Endothelial cell of umbilical vein (primary cell): ENCODE measurements around the gene SUCLG2. TPM values are rescaled to one million over a fixed set of nuclear protein-coding genes. Genes with fewer than 3 reads are reported as not detected.

Experiments
- BruUV-seq: library from RNA; stranded (reverse); fragments of 400-500 nt; replicated peaks from 2 replicates; lab custom pipeline; 2021; lab: Mats Ljungman, UMichigan
- CTCF ChIA-PET: fragments of 300-600, 350-600 bp; sonication (Branson Sonifier 250); formaldehyde crosslinking; loops from one replicate; lab custom pipeline; 2021; ENCODE audit warnings: antibody characterized with exemption, inconsistent platforms; lab: Charles Lee
- POLR2A ChIA-PET: fragments of 300-600, 350-600 bp; sonication (Branson Sonifier 250); formaldehyde crosslinking; loops from one replicate; lab custom pipeline; 2021; ENCODE audit warnings: antibody characterized with exemption, inconsistent platforms; lab: Charles Lee
- DNase-seq: peaks from one replicate; pipeline ENCODE4 v3.0.0-alpha.2; 2011; ENCODE audit warnings: low read depth, low spot score
- FAIRE-seq: peaks from 2 replicates; lab custom pipeline; 2011; peaks lifted over from hg19 to GRCh38; lab: Jason Lieb, UNC
- H2AFZ ChIP-seq: 2 replicates; pipeline ENCODE4 v1.6.0; 2012; ENCODE audit warnings: low read depth, low read length, control low read depth, inconsistent platforms
- H3K27ac ChIP-seq: 2 replicates; pipeline ENCODE4 v1.5.1; 2011; ENCODE audit warnings: low read depth, mild to moderate bottlenecking, control low read depth, low read length, moderate library complexity; ENCODE audit not compliant: insufficient read depth
- H3K27me3 ChIP-seq, 2 experiments: 2 replicates each; pipeline versions ENCODE4 v1.6.0 to v1.6.1; 2011; ENCODE audit warnings: low read length in 2 of 2, mixed read lengths in 1 of 2; ENCODE audit not compliant: control insufficient read depth in 2 of 2, insufficient read depth in 2 of 2
- H3K36me3 ChIP-seq, 2 experiments: 2 replicates in 1 of 2; 3 replicates in 1 of 2; pipeline ENCODE4 v1.5.1; 2011; ENCODE audit warnings: low read length in 2 of 2, mild to moderate bottlenecking in 1 of 2, moderate library complexity in 1 of 2; ENCODE audit not compliant: control insufficient read depth in 2 of 2, insufficient read depth in 2 of 2; ENCODE audit errors: extremely low read depth in 1 of 2
- H3K4me1 ChIP-seq: 3 replicates; pipeline ENCODE4 v1.5.1; 2011; ENCODE audit warnings: mild to moderate bottlenecking, low read length; ENCODE audit not compliant: control insufficient read depth, insufficient read depth; ENCODE audit errors: extremely low read depth
- H3K4me2 ChIP-seq: 2 replicates; pipeline ENCODE4 v1.6.1; 2011; ENCODE audit warnings: low read length, control low read depth, mixed read lengths; ENCODE audit not compliant: insufficient read depth
- H3K4me3 ChIP-seq, 3 experiments: fragments of 200-600 bp in 1 of 3; sonication (generic), shearing (Covaris generic) in 1 of 3; replicated peaks in 1 of 3; 2 replicates each; pipeline ENCODE4 v1.5.1; 2011 to 2016; ENCODE audit warnings: control low read depth in 3 of 3, low read length in 3 of 3, mild to moderate bottlenecking in 2 of 3, inconsistent platforms in 1 of 3, low read depth in 1 of 3, moderate library complexity in 1 of 3; ENCODE audit not compliant: insufficient read depth in 1 of 3
- H3K79me2 ChIP-seq: 2 replicates; pipeline ENCODE4 v1.6.0; 2012; ENCODE audit warnings: low read length, inconsistent platforms; ENCODE audit not compliant: control insufficient read depth, insufficient read depth
- H3K9ac ChIP-seq: replicated peaks from 2 replicates; pipeline ENCODE3; 2011; ENCODE audit warnings: low read length, control low read depth; ENCODE audit not compliant: insufficient read depth; ENCODE audit errors: extremely low read depth
- H3K9me1 ChIP-seq: replicated peaks from 3 replicates; pipeline ENCODE4 v1.6.0; 2011; ENCODE audit warnings: mild to moderate bottlenecking, low read length; ENCODE audit not compliant: control insufficient read depth, insufficient read depth; ENCODE audit errors: extremely low read depth
- H3K9me3 ChIP-seq: replicated peaks from 2 replicates; pipeline ENCODE4 v1.5.1; 2012; ENCODE audit warnings: low read length, inconsistent platforms; ENCODE audit not compliant: control insufficient read depth, insufficient read depth
- H4K20me1 ChIP-seq: replicated peaks from 2 replicates; pipeline ENCODE3; 2011; ENCODE audit warnings: mild to moderate bottlenecking, low read length; ENCODE audit not compliant: control insufficient read depth, insufficient read depth; ENCODE audit errors: extremely low read depth
- CTCF ChIP-seq, 2 donors: IDR thresholded peaks; 1 replicate in 1 of 2; 2 replicates in 1 of 2; pipeline ENCODE4 v1.5.1; 2011; ENCODE audit warnings: low read length in 2 of 2, mild to moderate bottlenecking in 2 of 2, moderate library complexity in 2 of 2, control low read depth in 1 of 2, inconsistent platforms in 1 of 2, low read depth in 1 of 2; ENCODE audit not compliant: insufficient read depth in 1 of 2; ENCODE audit errors: extremely low read depth in 1 of 2
- FOS ChIP-seq: IDR thresholded peaks from 2 replicates; pipeline ENCODE4 v1.6.1; 2011; ENCODE audit warnings: mild to moderate bottlenecking, low read length, moderate library complexity, borderline replicate concordance; ENCODE audit not compliant: insufficient read depth
- GATA2 ChIP-seq: IDR thresholded peaks from 2 replicates; pipeline ENCODE4 v1.7.0; 2011; ENCODE audit warnings: low read depth, mild to moderate bottlenecking, moderate library complexity, mixed read lengths, low read length; ENCODE audit not compliant: insufficient read length, insufficient read depth
- JUN ChIP-seq: IDR thresholded peaks from 2 replicates; pipeline ENCODE4 v1.6.1; 2011; ENCODE audit warnings: borderline replicate concordance, low read depth; ENCODE audit not compliant: insufficient read length, insufficient read depth
- MYC ChIP-seq: IDR thresholded peaks from one replicate; pipeline ENCODE4 v1.6.1; 2011; ENCODE audit warnings: mild to moderate bottlenecking, low read depth, low read length
- POLR2A ChIP-seq: IDR thresholded peaks from 2 replicates; pipeline ENCODE4 v1.6.1; 2012; ENCODE audit warnings: low read depth, mild to moderate bottlenecking, control low read depth, low read length
- POLR2AphosphoS5 ChIP-seq: IDR thresholded peaks from 2 replicates; pipeline ENCODE4 v1.6.1; 2012; ENCODE audit warnings: low read depth, mild to moderate bottlenecking, control low read depth, low read length, moderate library complexity; ENCODE audit not compliant: insufficient read depth
- dilution Hi-C: fragments of 300-500 bp; cut with MboI; formaldehyde crosslinking; loops from one replicate; pipeline ENCODE4 v1.15.0; 2019; ENCODE audit warnings: low sequenced_read_pairs; ENCODE audit not compliant: extremely low pct_ligation_motif_present
- intact Hi-C: fragments of 100-400 bp; cut with micrococcal nuclease; formaldehyde crosslinking; loops from one replicate; pipeline ENCODE4 v1.10.0; 2022
- polyA plus RNA-seq, 4 experiments: library from polyadenylated mRNA; depleted of rRNA in 3 of 4; stranded (reverse) in 3 of 4; unstranded in 1 of 4; fragments of >200 nt; gene quantifications; 2 replicates each; pipeline versions ENCODE4 v1.2.1 to v1.2.3, GENCODE V29; 2011 to 2012; ENCODE audit warnings: missing spikeins in 1 of 4
- total RNA-seq: library from RNA; stranded (reverse); gene quantifications from 2 replicates; pipeline ENCODE4 v1.2.3, GENCODE V29; 2021

SUCLG2 gene
- total and polyA plus RNA-seq, 2 donors (not counting 3 experiments of a cell fraction or from before 2014, with no cell fraction given), result 8.1 to 38.3 TPM

DNA sequence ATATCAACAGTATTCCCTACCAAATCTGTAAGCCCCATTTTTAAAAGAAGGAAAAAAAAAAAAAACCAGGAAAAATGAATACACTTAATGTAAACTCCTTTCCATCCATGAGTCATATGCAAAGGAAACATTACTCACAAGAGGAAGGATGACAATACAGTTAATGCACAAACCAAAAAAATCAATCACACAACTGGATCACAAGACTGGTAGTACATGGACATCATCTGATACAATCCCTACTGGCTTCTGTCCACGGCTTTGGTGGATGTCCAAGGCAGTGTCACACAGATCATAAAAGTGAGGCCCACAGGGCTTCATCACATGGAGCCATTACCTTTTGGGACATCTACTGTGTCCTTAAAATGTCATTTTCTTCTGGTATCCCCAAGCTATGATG, 44.0 kb downstream of the SUCLG2 start:
- Histone ChIP-seq H3K4me2 (peak overlapping the region; percentile 43), H3K36me3 (peaks cover 0 to 6% of the 10 kb centered on the region in 2 experiments), H3K27ac (peak overlapping the region; percentile 60), H4K20me1 (no peaks in the 10 kb centered on the region), H3K4me3 (no peak overlapping the region), H3K9ac (no peak overlapping the region), H3K79me2 (no peaks in the 10 kb centered on the region), H3K27me3 (no peaks in the 10 kb centered on the region), H3K9me3 (no peaks in the 10 kb centered on the region), H2AFZ (no peak overlapping the region), H3K4me1 (peaks cover 20% of the 10 kb centered on the region), H3K9me1 (no peaks in the 10 kb centered on the region)
- no TSS peak for BruUV-seq
- CTCF ChIA-PET, result no interaction called here
- intact Hi-C loops (loop anchor here (1.0 to 2.0 kb wide), 2 partner anchors 44 to 109 kb away; partner anchors contain the start of gene SUCLG2), dilution Hi-C loops (no loop called here)
- POLR2A ChIA-PET, result no interaction called here
- DNase-seq (peak; percentile 79), FAIRE-seq (peak; percentile 69)
- TF ChIP-seq MYC, result no peak
- peak; percentile 34 for TF ChIP-seq POLR2AphosphoS5
- peak; percentile 96 for TF ChIP-seq FOS
- no peak for TF ChIP-seq GATA2
- peak; percentile 87 for TF ChIP-seq JUN

DNA sequence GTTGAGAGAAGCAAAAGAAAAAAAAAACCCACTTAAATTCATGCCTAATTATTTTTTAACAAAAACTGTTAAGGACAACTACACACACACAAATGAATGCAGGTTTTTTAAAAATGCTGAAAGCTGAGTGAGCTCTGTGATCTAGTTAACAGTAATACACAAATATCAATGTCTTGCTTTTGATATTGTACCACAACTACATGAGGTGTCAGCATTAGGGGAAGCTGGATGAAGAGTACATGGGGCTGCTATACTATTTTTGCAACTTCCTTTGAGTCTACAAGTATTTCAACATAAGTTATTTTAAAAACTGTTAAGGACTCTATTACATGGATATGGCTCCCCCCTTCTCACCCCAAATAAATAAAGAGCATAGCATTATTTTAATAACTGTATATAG, 44.7 kb downstream of the SUCLG2 start:
- ChIA-PET POLR2A (no interaction called here), CTCF (interaction anchor here (1.5 kb wide), 1 partner anchor 225 kb away, joined by 3 read pairs; no protein-coding TSS in a partner anchor)
- Histone ChIP-seq H3K27me3 (no peaks in the 10 kb centered on the region), H3K9me3 (no peaks in the 10 kb centered on the region), H3K79me2 (no peaks in the 10 kb centered on the region), H3K4me3 (no peak overlapping the region), H3K27ac (peak overlapping the region; percentile 60), H3K4me2 (peak overlapping the region; percentile 43), H4K20me1 (no peaks in the 10 kb centered on the region), H3K4me1 (peaks cover 23% of the 10 kb centered on the region), H3K36me3 (peaks cover 0 to 6% of the 10 kb centered on the region in 2 experiments), H3K9ac (no peak overlapping the region), H3K9me1 (no peaks in the 10 kb centered on the region), H2AFZ (no peak overlapping the region)
- intact Hi-C loops (loop anchor here (1.0 to 2.0 kb wide), 2 partner anchors 45 to 110 kb away; partner anchors contain the start of gene SUCLG2), dilution Hi-C loops (no loop called here)
- BruUV-seq, result no TSS peak
- no peak for DNase-seq
- no peak for FAIRE-seq
- TF ChIP-seq MYC (no peak), POLR2AphosphoS5 (no peak), CTCF (IDR thresholded peaks at IDR 0.05; ENCODE audit: extremely low read depth in 1 of 2, insufficient read depth in 1 of 2, low read depth in 1 of 2, low read length in 2 of 2) (no peak), POLR2A (no peak)
